KBM-7 (cell line): ENCODE measurements around the gene CRKL.
"Not testable (repeated sequence)": the region's sequence is repeated elsewhere in the genome, so short reads cannot be mapped to it uniquely, and the experiment has no call there.

Experiments
- DNase-seq: peaks from one replicate; pipeline ENCODE4 v3.0.0-alpha.2; 2015
- in situ Hi-C: fragments of 300-500 bp; cut with MboI; formaldehyde crosslinking; loops from 2 replicates; pipeline ENCODE4 v1.14.3; 2020; ENCODE audit warnings: low sequenced_read_pairs, low pct_unique_long_range_greater_than_20kb, mixed read lengths

CRKL gene

DNA sequence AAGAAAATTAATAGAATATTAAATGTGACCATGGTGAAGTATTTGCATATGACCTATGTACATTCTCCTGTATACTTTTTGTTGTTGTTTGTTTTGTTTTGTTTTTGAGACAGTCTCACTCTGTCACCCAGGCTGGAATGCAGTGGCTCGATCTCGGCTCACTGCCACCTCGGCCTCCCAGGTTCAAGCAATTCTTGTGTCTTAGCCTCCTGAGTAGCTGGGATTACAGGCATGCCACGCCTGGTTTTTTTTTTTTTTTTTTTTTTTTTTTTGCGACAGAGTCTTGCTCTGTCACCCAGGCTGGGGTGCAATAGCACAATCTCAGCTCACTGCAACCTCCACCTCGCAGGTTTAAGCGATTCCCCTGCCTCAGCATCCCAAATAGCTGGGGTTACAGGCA, 19.5 kb upstream of the CRKL start:
- DNase-seq, in situ Hi-C loops: not testable (repeated sequence)

DNA sequence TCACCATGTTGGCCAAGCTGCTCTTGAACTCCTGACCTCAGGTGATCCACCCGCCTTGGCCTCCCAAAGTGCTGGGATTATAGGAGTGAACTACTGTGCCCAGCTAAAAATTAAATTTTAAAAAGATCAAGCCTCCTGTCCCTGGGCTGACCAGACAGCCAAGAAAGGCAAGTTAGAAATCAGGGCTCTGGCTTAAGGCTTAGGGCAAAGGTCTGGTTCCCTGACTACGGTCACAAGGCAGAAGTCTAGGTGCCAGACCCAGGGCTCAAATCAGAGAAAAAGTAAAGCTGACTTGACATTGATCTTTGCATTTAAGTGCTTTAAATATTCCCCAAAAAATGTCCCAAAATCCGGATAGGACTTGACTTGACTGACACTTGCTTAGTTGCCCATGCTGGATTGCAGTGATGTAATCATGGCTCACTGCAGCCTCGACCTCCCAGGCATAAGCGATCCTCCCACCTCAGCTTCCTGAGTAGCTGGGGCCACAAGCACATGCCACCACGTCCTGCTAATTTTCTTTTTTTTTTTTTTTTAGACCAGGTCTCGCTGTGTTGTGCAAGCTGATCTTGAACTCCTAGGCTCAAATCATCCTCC, 17.3 kb upstream of the CRKL start:
- peak; percentile 28 for DNase-seq
- in situ Hi-C loops = no loop called here

DNA sequence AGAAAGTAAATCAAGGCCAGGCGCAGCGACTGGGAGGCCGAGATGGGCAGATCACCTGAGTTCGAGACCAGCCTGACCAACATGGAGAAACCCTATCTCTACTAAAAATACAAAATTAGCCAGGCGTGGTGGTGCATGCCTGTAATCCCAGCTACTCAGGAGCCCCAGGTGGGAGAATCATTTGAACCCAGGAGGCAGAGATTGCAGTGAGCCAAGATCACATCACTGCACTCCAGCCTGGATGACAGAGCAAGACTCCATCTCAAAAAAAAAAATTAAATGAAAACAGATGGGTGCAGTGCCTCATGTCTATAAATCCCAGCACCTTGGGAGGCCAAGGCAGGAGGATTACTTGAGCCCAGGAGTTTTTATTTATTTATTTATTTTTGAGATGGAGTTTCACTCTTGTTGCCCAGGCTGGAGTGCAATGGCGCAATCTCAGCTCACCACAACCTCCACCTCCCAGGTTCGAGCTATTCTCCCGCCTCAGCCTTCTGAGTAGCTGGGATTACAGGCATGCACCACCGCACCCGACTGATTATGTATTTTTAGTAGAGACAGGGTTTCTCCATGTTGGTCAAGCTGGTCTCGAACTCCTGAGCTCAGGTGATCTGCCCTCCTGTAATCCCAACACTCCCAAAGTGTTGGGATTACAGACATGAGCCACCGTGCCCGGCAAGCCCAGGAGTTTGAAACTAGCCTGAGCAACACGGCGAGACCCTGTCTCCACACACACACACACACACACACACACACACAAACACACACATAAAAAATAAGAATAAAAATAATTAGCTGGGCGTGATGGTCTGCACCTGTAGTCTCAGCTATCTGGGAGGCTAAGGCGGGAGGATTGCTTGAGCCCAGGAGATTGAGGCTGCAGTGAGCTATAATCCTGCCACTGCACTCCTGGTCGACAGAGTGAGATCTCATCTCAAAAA, 15.8 kb upstream of the CRKL start:
- in situ Hi-C loops, DNase-seq: not testable (repeated sequence)

DNA sequence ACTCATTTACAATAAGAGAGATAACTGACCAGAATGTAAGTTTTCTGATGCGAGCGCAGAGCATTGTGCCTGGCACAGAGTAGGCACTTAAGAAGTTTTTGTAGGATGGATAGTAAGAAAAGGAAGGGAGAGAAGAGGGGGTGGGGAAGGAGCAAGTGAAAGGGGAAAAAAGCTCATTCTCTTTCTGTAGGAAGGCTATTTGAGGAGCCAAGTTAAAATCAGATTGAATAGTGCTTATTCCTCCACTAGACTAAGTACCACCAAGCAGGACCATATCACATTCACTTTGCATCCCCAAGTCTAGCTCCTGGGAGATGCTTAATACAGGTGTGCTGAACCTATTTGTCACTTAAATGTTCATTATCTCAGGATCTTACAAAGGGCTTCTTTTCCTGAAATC, 14.1 kb upstream of the CRKL start:
- in situ Hi-C loops = no loop called here
- no peak for DNase-seq

DNA sequence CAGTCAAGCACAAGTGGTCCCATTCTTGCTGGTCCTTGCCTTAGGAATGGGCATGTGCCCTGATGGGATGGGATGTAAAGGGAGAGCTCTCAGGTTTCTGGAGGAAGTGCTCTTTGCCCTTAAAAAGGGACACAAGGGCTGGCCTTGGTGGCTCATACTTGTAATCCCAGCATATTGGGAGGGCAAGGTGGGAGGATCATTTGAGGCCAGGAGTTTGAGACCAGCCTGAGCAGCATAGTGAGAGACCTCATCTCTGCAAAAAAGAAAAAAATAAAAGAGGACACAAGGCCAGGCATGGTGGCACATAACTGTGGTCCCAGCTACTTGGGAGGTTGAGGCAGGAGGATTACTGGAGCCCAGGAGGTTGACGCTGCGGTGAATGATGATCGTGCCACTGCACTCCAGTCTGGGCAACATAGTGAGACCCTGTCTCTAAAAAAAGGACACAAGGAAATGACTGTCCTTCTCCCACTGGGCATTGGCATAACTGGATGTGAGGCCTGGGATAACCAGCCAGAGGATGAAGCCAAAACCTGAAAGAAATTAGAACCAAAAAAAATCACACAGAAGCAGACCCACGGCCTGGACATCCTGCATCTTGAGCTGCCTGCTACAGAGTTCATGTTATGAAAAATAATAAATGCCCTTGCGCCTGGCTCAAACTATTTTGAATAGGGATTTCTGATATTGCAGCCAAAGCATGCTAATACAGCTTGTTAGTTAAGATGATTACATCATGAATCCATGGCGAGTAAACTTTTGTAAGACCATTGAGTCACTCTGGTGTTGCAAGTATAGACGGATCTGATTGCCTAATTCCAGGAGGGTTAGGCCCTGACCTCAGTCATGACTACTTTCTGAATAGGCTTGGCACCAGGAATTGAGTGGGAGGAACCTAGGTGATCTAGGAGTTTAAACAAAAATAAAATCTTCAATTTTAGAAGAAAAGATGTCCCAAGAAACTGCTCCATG, 12.9 kb upstream of the CRKL start:
- DNase-seq = no peak

DNA sequence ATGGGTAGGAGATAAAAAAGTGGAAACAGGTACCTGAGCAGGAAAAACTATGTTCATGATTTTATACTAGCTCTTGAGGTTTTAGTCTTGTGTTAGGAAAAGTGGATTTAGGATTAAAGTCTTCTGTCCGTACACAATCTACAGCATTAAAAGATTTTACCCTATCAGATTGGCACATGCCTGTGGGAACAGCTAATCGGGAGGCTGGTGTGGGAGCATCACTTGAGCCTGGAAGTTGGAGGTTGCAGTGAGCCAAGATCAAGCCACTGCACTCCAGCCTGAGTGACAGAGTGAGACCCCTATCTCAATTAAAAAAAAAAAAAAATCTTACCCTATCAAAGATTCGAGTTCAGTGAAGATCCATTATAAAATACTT, 12.2 kb upstream of the CRKL start:
- DNase-seq = no peak
- in situ Hi-C loops = no loop called here

More for the DNA sequence above, 12.9 kb upstream of the CRKL start:
- in situ Hi-C loops = no loop called here

DNA sequence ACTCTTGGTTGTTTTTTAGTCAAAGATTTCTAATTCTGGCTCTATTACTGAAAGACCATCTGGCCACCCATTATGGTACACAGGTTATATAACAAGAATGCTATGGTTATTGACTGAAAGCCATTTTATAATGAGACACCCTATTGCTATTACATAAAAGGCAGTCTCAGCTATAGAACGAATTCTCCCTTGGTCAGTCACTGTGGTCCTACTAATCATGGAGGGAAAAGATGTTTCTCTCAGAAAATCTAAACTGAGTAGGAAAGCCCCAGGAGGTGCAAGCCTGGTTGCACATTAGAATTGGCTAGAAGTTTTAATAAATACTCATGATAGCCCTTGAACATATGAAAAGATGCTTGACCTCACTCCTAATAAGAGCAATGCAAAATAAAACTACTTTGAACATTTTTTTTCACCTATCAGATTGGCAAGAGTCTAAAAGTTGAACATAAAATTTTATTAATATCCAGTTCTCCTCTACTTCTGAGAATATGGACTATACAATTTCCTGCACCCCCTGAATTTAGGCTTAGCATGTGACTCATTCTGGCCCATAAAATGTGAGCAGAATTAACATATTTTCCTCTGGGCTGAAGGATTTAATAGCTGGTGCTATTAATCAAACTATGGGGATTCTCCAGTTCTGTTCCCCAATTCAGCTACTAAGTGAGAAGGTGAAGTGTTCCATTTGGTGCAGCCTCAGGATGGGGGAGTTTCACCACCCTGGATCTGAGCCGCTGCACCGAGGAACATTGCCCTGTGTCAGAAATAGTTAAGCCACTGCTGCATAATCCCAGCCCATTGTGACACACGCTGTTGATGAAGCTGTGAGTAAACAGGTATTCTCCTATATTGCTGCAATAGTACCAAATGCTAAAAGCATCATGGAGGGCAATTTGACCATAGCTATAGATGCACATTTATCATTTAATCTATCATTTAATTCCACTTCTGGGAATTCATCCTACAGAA, 11.5 kb upstream of the CRKL start:
- DNase-seq = no peak
- in situ Hi-C loops = no loop called here

DNA sequence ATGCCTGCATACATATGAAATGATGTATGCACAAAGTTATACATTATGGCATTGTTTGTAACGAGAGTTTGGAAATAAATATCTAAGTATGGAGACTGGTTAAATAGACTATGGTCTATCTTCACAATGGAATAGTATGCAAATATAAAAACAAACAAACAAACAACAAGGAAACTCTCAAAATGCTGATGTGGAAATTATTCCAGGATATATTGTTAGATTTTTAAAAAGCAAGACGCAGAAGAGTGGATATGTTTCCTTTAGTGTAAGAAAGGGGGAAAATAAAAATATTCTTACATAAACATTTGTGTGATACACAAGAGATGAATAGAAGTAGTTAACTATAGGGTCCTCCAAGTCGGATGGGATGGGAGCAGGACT, 10.8 kb upstream of the CRKL start:
- DNase-seq = no peak
- in situ Hi-C loops = no loop called here

DNA sequence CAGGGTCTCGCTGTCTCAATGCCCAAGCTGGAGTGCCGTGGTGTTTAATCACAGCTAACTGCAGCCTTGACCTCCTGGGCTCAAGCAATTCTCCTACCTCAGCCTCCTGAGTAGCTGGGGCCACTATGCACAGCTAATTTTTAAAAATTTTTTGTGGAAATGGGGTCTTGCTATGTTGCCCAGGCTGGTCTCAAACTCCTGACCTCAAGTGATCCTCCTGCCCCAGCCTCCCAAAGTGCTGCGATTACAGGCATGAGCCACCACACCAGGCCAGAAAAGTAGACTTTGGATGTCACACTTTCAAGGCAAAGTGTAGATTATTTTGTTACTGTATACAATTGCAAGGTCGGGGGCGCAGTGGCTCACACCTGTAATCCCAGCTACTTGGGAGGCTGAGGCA, 8.5 kb upstream of the CRKL start:
- in situ Hi-C loops, DNase-seq: not testable (repeated sequence)

DNA sequence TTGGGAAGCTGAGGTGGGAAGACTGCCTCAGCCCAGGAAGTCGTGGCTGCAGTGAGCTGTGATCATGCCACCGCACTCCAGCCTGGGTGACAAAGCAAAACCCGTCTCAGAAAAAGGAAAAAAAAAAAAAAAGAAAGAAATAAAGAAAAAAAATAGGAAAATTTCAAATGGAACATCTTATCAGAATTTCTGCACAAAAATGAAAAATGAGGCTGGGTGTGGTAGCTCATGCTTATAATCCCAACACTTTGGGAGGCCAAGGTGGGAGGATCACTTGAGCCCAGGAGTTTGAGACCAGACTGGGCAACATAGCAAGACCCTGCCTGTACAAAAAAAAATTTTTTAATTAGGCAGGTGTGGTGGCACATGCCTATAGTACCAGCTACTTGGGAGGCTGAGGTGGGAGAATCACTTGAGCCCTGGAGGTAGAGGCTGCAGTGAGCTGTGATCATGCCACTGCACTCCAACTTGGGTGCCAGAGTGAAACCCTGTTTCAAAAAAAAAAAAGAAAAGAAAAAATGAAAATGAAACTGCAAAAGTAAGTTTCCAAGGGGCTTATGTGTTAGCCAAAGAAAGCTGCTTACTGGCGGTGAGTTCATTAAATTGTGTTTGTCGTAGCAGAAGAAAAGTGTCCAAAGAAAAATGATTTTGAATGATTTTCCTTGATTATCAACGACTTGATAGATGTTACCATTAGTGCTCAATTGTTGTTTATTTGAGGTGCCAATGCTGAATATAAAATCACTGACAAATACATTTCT, 7.5 kb upstream of the CRKL start:
- in situ Hi-C loops = no loop called here
- DNase-seq = no peak

DNA sequence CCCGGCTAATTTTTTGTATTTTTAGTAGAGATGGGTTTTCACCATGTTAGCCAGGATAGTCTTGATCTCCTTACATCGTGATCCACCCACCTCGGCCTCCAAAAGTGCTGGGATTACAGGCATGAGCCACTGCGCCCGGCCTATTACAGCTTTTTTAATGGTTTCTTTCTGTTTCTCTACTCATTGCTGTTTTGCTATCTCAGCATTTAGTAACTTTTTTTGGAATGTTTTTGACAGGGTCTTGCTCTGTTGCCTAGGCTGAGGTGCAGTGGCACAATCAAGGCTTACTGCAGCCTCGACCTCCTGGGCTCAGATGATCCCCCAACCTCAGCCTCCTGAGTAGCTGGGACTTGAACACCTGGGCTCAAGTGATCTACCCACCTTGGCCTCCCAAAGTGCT, 4.7 kb upstream of the CRKL start:
- in situ Hi-C loops = no loop called here
- DNase-seq = no peak

DNA sequence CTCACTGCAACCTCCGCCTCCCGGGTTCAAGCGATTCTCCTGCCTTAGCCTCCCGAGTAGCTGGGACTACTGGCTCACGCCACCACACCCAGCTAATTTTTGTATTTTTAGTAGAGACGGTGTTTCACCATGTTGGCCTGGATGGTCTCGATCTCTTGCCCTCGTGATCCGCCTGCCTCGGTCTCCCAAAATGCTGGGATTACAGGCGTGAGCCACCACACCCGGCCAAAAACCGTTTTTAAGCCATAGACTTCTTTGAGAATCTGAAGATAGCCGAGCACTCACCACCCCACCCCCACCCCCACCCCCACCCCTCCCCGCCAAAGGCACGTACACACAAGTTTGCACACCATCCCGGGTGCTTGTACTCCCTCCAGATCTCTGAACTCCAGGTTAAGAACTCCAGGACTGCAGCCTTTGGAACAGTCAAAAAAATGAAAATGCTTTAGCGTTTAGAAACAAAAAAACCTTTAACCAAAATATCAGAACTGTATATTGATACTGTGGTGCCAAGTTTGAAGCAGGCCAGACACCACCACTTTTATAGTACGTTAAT, 1.5 kb downstream of the CRKL start:
- in situ Hi-C loops = no loop called here
- DNase-seq = no peak

DNA sequence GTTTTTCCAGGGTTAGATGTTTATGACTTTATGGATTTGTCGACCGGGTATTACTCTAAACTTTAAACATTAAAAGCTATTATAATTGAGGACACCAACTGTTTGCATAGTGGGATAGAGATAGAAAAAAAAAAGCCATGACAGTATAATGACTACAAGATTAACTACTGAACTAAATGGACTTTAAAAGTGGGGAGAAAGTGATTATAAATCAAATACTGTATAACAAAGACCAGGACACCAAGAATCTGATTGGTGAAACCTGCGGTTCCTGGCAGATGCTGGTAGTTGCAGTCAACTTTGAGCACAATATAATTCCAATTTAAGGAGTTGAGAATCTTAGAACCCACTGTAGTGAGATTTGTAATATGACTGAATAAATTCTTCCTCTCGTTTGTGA, 2.5 kb downstream of the CRKL start:
- in situ Hi-C loops = no loop called here
- DNase-seq = no peak

DNA sequence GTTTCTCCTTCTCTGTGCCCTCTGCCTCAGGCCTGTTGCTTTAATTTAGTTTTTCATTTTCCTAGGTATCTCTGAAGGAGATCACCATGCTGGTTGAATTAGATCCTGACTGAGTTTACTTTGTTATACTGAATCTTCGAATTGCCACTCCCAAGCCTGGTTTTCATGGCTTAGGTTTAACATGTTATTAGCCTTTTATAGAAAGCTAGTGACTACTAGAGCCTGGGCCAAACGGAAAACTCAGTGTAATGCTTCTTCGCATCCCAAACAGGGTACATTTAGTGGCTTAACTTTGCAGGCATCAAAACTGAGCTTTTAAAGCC, 3.6 kb downstream of the CRKL start:
- in situ Hi-C loops = no loop called here
- DNase-seq = no peak

DNA sequence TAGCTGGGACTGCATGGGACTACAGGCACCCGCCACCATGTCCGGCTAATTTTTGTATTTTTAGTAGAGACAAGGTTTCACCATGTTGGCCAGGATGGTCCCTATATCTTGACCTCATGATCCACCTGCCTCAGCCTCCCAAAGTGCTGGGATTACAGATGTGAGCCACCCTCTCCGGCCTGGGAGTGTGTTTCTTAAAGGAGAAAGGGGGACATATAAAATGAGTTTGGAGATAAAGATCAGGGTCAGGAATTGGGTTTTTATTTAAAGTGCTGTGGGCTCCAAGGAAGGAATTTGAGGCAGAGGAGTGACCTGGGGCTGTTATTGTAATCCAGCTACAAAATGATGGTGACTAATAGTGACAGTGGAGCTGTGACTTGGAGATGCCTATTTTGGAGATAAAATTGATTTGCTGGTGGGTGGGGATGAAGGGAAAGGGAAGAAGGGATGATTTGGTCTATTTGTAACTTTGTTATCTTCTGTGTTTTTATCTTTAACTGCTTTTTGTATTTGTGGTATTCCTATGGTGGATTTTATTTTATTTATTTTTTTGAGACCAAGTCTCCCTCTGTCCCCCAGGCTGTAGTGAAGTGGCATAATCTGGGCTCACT, 5.0 kb downstream of the CRKL start:
- DNase-seq = no peak
- in situ Hi-C loops = no loop called here

DNA sequence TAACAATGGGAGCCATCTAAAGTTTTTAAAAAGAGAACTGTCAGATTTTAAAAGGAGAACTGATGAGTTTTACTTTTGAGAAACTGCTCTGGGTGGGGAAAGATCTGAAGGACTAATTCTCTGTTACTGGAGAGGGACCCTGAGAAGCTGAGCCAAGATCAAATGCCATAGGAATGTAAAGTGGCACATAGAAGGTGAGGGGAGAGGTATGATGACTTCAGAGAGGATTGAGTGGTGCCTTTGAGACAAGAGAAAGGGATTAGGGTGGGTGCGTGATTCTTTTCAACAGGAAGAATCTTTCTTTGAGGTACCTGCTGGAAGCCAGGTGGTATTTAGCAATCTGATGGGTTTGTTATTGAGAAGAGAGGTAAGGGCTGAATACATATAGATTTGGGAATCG, 9.0 kb downstream of the CRKL start:
- no peak for DNase-seq
- in situ Hi-C loops = no loop called here

DNA sequence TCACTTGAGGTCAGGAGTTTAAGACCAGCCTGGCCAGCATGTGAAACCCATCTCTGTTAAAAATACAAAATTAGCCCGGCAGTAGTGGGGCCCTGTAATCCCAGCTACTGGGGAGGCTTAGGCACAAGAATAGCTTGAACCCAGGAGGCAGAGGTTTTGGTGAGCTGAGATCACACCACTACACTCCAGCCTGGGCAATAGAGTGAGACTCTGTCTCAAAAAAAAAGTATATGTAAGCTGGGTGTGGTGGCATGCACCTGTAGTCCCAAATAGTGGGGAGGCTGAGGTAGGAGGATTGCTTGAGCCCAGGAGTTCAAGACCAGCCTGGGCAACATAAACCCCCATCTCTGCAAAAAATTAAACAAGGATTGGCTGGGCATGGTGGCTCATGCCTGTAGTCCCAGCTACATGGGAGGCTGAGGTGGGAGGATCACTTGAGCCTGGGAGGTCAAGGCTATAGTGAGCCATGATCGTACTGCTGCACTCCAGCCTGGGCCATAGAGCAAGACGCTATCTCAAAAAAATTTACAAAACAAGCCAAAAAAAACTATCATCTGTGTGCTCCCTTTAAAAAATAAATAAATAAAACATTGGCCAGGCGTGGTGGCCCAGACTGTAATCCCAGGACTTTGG, 10.8 kb downstream of the CRKL start:
- in situ Hi-C loops = no loop called here
- DNase-seq = no peak
